ENCODE results near the gene MYO1E. TPM values are rescaled to one million over a fixed set of nuclear protein-coding genes. Genes with fewer than 3 reads are reported as not detected.

Gene MYO1E
- total and polyA plus RNA-seq, 4 donors = 20.9 to 84.2 (median 52.4) TPM

- ATAC-seq (ENCODE audit: insufficient read depth, low FRiP score) = no peak
Measured at GRCh38 chr15:59385171-59385570, 12.5 kb upstream of the MYO1E start.

GRCh38 chr15:59384507-59384906 lies 11.8 kb upstream of the MYO1E start:
- Histone ChIP-seq H3K27ac (ENCODE audit: low read depth in 1 of 2, low read length in 1 of 2) (no peak overlapping the region), H3K4me1 (ENCODE audit: control insufficient read depth in 5 of 5, insufficient read depth in 5 of 5, low read length in 5 of 5) (no peaks in the 10 kb centered on the region), H3K9ac (ENCODE audit: insufficient read depth in 1 of 2, low read length in 2 of 2) (no peak overlapping the region), H3K36me3 (ENCODE audit: control insufficient read depth in 4 of 4, insufficient read depth in 4 of 4, low read length in 4 of 4) (peaks cover 0 to 3% (median under 1%) of the 10 kb centered on the region in 4 donors), H3K27me3 (ENCODE audit: control insufficient read depth in 3 of 3, insufficient read depth in 3 of 3, low read length in 2 of 3) (no peaks in the 10 kb centered on the region), H3K9me3 (ENCODE audit: control insufficient read depth in 4 of 4, insufficient read depth in 3 of 4, low read length in 3 of 4) (no peaks in the 10 kb centered on the region), H3K4me3 (no peak overlapping the region)
- TF ChIP-seq CTCF (IDR thresholded peaks at IDR 0.05; ENCODE audit: control extremely low read depth, extremely low read depth) = no peak
- ATAC-seq (ENCODE audit: insufficient read depth, low FRiP score) = no peak
- 90 to 91% methylated on average over 3 of the region's 3 CpGs for WGBS, 2 donors
- no peak for DNase-seq

More at GRCh38 chr15:59385171-59385570, 12.5 kb upstream of the MYO1E start:
- 88 to 92% methylated on average over 4 of the region's 4 CpGs for WGBS, 2 donors
- H3K27ac ChIP-seq (ENCODE audit: low read depth in 1 of 2, low read length in 1 of 2) = no peak overlapping the region
- no peak overlapping the region for H3K9ac ChIP-seq (ENCODE audit: insufficient read depth in 1 of 2, low read length in 2 of 2)
- TF ChIP-seq CTCF (IDR thresholded peaks at IDR 0.05; ENCODE audit: control extremely low read depth, extremely low read depth) = no peak
- no peaks in the 10 kb centered on the region for H3K9me3 ChIP-seq (ENCODE audit: control insufficient read depth in 4 of 4, insufficient read depth in 3 of 4, low read length in 3 of 4)
- H3K27me3 ChIP-seq (ENCODE audit: control insufficient read depth in 3 of 3, insufficient read depth in 3 of 3, low read length in 2 of 3) = no peaks in the 10 kb centered on the region
- H3K4me3 ChIP-seq = no peak overlapping the region
- DNase-seq = no peak
- no peaks in the 10 kb centered on the region for H3K4me1 ChIP-seq (ENCODE audit: control insufficient read depth in 5 of 5, insufficient read depth in 5 of 5, low read length in 5 of 5)
- H3K36me3 ChIP-seq (ENCODE audit: control insufficient read depth in 4 of 4, insufficient read depth in 4 of 4, low read length in 4 of 4) = peaks cover 0 to 3% (median under 1%) of the 10 kb centered on the region in 4 donors

GRCh38 chr15:59380902-59381610 lies 8.4 kb upstream of the MYO1E start:
- Histone ChIP-seq H3K36me3 (ENCODE audit: control insufficient read depth in 4 of 4, insufficient read depth in 4 of 4, low read length in 4 of 4) (peaks cover 0 to 2% (median under 1%) of the 10 kb centered on the region in 4 donors), H3K4me1 (ENCODE audit: control insufficient read depth in 5 of 5, insufficient read depth in 5 of 5, low read length in 5 of 5) (no peaks in the 10 kb centered on the region), H3K9ac (ENCODE audit: insufficient read depth in 1 of 2, low read length in 2 of 2) (no peak overlapping the region), H3K9me3 (ENCODE audit: control insufficient read depth in 4 of 4, insufficient read depth in 3 of 4, low read length in 3 of 4) (no peaks in the 10 kb centered on the region), H3K4me3 (no peak overlapping the region), H3K27me3 (ENCODE audit: control insufficient read depth in 3 of 3, insufficient read depth in 3 of 3, low read length in 2 of 3) (no peaks in the 10 kb centered on the region), H3K27ac (ENCODE audit: low read depth in 1 of 2, low read length in 1 of 2) (no peak overlapping the region)
- no peak for DNase-seq
- WGBS, 2 donors = 66 to 71% methylated on average over 7 of the region's 7 CpGs
- TF ChIP-seq CTCF (IDR thresholded peaks at IDR 0.05; ENCODE audit: control extremely low read depth, extremely low read depth) = no peak
- ATAC-seq (ENCODE audit: insufficient read depth, low FRiP score) = no peak

Measured in lung (tissue), 12 donors.